GM19238 (cell line): Measurements from ENCODE around the gene DDC.
"Not testable (repeated sequence)": the region's sequence is repeated elsewhere in the genome, so short reads cannot be mapped to it uniquely, and the experiment has no call there.

ENCODE experiments used
- DNase-seq: peaks from one replicate; pipeline ENCODE4 v3.0.0; 2011; ENCODE audit warnings: low spot score; ENCODE audit not compliant: insufficient read length

DDC gene

DNA sequence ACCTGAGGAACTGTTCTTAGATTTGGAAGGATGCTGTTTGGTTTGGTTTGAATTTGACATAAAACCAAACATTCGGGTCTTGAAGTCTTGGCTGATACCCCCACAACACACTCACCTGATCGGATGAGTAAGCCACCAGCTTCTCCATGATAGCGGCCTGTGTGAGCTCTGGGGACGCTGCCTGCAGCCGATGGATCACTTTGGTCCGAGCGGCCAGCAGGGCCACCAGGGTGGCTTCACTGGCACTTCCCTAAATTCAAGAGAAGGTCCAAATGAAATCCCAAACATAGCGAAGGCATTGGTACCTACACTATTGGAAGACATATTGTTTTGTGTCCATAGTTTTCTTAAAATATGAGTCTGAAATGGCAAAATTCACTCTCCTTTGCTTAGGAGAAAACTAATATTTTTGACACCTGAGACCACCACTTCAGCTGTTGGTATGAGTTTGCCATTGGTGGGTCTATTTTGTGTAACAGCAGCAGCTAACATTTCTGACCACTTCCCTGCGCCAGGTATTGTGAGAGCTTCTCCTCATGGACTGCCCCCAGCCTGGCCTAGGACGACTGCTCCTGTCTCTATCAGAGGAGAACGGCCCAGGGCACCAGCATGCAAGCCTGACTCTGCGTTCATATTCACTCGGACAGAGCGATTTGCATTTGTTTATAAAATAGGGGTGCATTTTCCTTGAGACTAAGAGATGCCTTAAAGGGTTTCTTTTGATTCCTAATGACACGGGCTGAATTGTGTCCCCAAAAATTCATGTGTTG, 35.9 kb downstream of the DDC start:
- DNase-seq, result no peak

DNA sequence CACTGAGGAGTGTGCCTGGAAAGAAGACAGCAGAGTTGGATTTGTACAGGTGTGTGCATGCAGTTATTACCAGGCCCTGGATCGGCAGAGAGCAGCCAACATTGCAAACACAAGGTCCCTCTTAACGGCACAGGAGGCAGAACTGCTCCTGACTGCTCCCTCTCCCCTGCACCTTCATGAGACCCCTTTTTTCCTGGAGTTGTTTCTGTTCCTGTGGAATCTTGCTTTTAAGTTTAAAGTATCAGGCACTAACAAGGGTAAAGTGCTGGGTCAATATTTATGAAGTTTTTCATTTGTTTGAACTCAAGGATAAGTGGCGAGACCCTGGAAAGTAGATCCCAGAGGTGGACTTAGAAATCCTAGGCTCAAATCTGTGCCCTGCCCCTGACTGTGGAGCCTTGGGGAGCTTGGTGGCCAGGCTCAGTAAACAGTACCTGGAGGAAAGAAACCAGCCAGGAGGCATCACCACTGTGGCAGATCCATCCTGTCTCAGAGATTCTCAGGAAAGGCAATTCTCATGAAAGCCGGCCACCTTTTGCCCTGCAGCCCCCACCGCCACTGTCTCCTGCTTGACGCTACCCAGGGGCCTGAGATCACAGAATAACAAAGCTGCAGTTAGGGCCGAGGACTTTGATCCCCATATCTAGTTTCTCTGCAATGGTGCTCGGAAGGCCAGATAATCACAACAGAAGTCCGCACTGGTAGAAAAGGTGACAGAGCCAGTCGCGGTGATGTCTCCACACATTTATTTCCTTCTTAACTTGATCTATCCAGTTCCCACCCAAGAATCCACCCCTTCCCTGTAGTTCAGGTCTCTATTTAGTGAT, 36.7 kb downstream of the DDC start:
- no peak for DNase-seq

DNA sequence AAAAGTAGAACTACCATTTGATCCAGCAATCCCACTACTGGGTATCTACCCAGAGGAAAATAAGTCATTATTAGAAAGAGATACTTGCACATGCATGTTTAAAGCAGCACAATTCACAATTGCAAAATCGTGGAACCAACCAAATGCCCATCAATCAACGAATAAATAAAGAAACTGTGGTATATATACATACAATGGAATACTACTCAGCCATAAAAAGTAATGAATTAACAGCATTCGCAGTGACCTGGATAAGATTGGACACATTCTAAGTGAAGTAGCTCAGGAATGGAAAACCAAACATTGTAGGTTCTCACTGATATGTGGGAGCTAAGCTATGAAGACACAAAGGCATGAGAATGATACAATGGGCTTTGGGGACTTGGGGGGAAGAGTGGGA, 45.9 kb downstream of the DDC start:
- not testable (repeated sequence) for DNase-seq

DNA sequence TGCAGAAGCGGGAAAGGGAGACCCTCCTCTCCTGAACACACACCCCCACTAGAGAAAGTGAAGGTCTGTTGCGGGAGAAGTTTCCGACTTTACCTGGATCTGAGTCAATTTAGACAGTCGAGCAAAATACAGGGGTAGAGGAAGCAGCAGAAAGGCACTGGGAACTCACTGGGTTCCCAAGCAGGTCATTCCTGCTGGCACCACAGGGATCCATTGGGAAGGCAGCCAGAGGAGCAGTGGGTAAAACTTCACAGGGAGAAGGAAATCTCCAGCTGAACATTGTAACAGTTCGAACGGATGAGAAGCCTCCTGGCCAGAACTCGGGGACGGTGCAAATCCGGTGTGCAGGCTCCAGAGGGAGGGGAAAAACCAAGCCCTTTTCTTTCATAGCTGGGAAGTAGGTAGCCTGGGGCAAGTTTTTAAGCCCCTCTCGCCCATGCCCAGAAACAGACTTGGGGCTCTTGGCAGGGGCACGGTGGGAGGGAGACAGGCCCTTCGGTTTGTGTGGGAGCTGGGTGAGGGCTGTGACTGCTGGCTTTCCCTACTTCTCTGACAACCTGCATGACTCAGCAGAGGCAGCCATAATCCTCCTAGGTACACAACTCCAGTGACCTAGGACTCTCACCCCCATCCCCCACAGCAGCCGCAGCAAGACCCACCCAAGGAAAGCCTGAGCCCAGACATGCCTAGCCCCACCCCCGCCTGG, 51.9 kb downstream of the DDC start:
- no peak for DNase-seq

DNA sequence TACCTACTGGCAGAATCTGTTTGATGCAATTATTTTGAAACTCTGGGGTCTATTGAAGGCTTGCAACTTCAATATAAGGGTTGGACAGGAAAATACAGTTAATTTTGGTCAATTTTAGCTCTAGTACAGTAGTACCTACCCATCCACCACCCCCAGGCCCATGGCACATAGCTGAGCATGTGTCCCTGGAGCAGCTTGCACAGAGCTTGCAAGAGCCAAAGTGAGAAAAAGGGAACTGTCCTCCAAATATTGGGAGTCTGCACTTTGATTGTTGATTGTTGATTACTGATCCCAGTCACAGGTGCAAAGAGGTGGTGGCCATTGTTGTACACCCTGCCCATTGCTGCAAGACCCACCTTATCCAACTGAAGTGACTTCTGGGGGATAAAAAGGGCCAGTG, 52.8 kb downstream of the DDC start:
- DNase-seq, result no peak

DNA sequence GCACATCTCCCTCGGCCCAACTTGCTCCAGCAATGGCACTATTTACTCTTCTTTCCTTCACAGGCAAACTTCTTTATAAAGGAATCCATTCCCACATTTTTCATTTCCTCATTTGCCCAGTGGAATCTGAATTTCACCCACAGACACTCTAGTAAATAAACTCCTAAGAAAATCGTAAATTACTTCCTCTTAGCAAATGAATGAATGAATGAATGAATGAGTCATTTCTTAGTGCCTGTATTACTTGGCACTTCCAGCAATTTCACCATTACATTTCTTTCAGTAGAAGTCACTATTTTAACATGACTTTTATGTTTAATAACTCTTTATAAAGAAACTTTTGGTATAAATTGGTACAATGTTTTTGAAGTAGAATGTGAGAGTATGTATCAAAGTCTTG, 55.7 kb downstream of the DDC start:
- DNase-seq, result no peak

DNA sequence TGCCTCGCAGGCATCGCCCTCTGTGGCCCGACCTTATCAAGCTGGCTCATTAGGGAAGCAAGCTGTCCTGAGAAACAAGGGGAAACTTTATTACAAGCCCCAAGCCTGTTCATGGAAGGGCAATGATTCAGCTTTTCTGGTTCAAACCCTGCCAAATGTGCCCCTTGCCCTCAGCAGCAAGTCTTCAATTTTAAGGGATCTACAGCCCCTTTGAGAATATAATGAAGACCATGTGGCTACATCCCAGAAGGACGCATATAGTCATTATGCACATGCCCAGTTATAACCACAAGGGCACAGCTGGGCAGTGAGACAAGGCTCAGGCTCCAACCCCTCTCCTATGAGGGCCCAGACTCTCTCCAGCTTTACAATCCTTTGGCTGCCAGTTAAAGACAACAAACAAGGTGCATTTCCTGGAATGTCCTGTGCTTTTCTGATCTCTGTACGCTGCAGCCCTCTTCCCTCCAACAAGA, 56.7 kb downstream of the DDC start:
- no peak for DNase-seq

DNA sequence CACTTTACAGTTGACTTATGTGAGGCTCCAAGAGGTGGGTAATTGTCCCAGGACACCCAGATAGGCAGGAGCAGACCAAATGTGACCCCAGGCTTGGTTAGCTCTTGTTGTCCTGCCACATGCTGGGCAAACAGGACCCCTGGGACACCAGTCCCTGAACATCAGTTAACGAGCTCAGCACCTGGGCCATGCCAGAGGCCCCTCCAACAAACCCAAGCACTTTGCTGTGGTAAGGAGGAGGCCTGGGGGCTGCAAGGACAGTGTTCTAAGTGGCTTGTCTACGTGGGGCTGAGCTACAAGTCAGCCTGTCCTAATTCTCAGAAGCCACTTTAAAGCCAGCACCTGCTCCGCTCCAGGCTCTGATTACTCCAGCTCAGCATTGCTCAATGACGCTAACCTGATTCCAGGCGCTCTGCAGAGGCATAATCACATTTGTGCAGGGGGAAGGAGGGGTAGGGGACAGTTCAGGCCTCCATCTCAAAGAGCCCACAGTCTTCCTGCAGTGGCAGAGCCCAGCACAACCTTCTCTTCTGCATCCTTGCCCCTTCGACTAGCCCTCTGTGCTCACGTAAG, 57.2 kb downstream of the DDC start:
- DNase-seq, result no peak

DNA sequence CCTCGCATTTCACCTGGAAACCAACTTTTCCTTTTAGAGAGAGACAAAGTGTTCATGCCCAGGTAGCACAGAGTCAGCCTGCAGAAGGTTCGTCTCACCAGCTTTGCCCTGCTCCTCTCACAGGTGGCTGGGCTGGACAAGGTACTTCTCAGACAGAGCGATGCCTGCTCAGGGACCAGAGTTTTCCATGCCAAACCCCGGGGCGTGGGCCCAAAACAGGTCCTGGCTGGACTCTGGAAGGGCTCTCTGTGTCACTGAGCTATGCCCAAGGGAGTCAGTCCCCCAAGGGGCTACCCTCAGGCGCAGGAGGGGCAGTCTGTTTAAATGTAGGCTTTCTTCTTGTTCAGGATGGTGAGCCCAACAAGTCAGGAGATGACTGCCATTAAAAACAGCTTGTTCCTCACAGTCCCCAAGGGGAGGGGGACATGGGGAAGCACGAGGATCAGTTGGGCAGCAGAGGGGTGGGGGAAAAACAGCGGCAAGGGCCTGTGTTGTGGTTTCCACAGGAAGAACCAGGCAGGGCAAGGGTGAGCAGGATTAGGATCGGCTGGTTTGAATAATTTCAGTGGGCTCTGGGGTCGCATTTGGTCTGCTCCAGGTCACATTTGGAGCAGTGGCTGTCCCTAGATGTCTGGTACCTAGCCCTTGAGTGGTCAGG, 59.5 kb downstream of the DDC start:
- no peak for DNase-seq

DNA sequence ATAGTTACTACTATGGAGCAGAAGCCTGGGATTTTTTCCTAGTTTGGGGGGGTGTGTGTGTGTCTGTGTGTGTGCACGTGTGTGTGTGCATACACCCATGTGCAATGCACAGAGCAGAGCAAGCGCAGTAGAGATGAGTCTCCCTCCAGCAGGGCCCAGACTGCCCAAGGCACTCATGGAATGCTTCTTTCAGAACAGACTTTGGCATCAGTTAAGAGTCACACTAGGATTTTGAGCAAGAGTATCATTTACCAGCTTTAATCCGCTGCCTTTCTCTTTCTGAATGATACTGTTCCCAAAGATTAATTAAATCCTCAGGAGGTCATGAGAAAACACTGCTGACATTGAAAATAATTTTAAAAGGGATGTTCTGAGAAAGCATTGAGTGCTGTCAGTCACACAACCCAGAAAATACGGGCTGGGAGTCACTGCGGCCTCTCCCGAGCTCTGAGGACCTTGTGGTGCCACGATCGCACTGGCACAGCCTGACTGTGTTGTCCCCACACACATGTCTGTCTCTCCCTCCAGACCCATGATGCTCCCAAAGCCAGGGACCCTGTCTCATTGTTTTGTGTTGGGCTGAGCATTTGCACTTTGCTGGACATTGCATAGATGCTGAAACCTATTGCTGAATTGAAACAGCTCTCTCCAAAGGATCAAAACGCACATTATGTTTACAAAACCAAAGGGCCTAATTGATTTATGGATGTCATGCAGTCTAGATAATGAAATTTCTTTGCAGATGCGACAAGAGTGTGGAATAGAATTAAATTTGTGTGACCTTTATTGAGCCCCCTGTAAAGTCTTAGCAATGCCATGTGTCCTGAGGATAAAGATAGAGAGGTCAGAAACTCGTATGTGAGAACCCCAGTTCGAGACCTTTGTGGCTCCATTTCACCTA, 60.3 kb downstream of the DDC start:
- no peak for DNase-seq

DNA sequence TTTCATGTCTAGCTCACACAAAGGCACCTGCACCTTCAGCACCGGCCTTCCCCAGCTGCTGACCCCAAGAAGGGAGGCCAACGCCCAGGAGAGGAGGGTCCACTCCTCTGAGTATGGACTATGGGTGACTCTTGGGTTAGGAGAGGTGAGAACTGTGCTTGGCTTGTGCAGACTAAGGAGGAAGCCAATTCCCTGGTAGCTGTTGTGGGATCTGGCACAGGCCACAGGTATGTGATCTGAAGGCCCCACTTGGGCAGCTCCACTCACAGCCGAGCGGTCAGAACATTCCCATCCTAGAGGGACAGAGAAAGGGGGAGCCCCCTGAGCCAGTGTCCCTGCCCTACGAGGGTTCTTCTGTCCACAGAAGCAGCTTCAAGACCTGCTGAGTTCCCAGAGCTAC, 62.3 kb downstream of the DDC start:
- DNase-seq, result no peak

DNA sequence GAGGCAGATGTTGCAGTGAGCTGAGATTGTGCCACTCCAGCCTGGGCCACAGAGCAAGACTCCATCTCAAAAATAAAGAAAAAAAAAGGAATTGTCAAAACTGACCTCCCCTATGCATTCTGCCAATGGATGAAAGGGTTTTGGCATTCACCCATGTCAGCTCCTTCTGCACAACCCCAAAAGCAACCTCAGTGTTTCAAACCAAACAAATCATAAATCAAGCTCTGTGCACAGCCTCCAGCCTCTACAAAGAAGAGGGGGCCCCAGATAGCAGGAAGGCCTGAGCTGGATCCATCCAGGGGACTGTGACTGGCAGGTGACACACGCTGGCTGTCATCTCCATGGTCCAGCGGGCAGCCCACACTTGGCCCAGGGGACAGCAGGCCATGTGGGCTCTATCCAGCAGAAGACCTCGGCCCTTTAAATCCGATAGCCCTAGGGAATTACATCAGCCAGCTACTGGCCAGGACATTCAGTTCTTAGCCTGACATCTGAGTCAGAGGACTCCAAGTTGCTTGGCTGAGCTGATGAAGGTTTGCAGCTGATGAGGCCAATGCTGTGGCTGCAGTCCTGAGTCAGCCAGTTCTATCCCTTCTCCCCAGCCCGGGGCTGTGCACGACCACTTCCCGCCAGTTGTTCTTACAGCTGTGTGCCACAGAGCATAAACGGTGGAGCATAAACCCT, 63.1 kb downstream of the DDC start:
- no peak for DNase-seq

DNA sequence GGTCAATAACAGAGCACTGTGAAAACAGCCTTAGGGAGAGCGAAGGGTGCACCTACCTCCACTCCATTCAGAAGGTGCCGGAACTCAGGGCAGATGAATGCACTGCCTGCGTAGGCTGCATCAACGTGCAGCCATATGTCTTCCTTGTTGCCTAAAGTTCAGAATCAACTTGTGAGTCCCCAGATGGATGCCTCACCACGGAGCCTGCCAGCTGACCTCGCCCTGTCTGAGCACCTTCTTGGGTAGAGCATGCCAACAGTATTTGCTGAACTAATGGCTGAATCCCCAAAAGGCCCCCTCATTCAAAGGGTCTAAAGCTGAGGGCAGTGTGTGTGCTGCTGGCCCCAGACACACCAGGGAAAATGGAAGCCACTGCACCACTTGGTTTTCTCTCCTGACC, 66.1 kb downstream of the DDC start:
- no peak for DNase-seq

DNA sequence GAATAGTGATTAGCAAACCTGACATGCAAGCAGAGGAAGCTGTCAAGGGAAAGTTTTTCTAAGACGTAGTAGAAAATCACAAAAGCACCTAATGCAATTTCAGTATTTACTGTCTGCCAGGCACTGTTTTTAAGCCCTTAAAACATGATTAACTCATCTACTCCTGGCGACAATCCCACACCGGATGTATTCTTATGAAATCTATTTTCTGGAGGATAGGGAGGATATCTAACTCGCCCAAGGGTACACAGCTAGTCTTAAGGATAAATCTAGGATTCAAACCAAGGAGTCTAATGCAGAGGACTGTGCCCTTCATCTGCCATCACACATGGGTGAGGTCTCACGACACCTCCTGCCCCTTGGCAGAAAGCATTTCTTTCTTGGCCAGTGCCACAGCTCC, 67.2 kb downstream of the DDC start:
- DNase-seq, result no peak

DNA sequence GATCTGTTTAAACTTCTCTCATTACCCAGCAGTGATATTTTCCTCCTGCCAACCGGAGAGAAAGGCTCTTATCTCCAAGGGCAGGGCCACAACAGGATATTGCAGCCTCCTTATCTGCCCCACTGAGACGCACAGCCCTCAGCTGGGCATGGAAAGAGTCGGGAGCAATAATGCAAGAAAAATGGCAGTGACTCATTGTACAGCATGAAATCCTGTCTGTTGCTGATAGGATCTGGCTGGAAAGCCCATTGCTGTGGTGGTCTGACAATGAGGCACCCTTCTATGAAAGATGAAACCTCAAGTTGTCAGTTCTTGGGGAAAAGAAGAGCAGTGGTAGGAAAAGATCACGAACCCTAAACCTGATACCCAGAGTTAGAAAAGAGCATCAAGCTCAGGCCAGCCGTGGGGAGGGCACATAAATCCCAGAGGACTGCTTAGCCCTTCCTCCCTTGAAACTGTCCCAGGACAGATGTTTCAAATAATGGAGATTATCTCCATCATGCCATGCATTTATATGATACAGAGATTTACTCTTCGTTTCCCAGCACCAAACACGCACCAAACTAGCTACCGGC, 68.0 kb downstream of the DDC start:
- DNase-seq, result no peak

DNA sequence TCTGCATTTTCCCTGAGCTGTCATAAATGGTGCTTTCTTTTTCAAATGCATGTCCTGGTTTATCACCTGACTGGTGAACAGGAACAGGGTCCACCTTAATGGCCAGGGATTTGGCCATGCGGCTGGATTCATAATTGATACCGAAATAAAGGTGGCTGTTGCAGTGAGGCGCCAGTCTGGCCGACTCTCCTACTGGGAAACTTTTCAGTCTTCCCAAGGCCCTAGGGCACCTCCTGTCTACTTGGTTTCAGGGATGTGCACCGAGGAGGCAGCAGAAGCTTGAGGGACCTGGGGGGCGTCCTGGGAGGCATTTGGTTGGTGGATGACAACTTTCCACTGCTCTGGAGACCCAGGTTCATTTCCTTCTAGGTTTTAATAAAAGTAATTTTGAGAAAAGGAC, 68.6 kb downstream of the DDC start:
- no peak for DNase-seq

DNA sequence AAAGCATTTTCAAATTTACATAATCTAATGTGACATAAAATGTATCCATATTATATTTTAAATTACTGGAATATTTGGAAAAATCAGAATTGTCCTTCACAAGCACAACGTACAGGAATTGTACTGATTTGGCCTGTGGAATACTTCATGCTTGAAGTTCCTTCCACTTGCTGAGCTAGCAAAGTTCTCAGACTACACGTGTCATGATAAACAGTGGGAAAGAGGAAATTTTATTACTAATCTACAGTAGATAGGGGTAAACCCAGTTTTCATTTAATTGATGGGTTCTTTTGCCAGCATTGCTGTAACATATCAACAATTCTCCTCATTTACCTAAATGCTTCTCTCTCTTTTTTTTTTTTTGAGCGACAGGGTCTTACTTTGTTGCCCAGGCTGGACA, 69.5 kb downstream of the DDC start:
- DNase-seq, result no peak

DNA sequence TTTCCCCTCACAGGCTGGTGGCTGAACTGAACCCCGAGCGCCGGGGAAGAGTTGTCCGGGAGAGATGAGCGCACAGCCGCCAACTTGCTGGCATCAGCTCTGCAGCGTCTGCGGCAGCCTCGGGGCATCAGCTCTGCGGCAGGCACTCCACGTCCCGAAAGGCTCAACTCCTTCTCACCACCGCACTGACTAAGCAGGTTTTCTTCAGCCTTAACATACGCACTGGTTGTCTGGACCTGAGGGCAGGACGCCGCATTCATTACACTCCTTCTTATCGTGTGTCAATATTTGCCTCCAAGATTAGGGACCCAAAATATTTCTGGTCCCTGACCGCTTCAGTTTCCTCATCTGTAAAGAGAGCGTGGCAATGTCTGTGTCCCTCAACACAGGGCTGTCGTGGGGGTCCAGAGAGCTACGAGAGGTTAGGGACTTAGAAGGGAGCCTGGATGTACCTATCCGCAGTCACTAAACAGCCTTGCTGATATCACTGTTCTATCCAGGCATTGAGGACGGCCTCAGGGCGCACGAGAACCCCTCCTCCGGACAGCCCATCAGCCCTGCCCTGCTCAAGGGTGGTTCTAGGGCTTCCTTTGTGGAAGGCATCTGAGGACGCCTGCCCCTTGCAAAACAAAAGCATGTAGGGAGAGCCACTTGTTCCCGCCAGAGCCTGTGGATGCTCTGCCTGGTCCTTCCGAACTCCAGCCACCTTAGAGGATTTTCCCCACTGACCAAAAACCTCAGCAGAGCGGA, 72.3 kb downstream of the DDC start:
- no peak for DNase-seq

DNA sequence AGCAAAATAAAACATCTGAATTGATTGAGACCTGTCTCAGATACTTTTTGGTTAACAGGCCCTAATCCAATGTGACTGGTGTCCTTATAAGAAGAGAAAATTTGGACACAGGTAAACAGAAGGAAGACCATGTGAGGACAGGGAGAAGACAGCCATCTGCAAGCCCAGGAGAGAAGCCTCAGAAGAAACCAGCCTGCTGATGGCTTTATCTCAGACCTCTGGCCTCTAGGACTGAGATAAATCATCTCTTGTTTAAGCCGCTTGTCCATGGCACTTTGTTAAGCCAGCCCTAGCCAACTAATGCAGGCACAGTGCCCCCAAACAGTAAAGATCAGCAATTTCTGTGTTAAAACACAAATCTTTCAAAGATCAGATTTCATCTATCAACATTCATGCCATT, 73.3 kb downstream of the DDC start:
- DNase-seq, result no peak
